ENCODE results near the gene ARHGAP18. TPM values are rescaled to one million over a fixed set of nuclear protein-coding genes. Genes with fewer than 3 reads are reported as not detected.

The ARHGAP18 gene
- total and polyA plus RNA-seq, 2 of the 13 experiments (the other 11 are each of a cell fraction or from before 2014, with no cell fraction given): 58.2 to 115 TPM

DNA sequence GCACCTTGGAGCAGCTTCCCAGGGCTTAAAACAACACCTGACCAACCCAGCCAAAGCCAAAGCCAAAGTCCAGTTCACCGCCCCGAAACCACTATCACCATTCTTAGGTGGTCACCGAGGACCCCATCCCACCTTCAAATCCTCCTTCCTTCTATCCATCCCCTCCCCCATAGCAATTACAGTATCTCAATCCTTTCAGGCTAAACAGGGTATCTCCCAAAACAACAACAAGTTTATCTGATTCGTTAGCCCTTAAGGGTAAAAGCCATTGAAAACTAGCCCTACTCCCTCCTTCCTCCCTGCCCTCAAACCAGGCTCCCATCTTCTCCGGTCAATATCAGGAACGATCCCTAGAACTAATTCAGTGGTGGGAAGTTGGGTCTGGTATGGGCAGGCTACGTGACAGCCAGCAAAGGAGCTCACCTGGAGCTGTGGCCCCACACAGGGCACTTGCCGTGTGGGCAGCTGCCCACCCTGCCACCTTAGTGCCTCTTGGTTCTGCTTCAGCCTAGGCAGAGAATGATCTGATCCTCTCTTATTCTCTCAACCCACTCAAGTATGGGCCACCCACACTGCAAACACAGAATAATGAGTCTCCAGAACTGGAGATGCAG, 2.0 kb downstream of the ARHGAP18 start (continued):
- TF ChIP-seq, protein P1, sequence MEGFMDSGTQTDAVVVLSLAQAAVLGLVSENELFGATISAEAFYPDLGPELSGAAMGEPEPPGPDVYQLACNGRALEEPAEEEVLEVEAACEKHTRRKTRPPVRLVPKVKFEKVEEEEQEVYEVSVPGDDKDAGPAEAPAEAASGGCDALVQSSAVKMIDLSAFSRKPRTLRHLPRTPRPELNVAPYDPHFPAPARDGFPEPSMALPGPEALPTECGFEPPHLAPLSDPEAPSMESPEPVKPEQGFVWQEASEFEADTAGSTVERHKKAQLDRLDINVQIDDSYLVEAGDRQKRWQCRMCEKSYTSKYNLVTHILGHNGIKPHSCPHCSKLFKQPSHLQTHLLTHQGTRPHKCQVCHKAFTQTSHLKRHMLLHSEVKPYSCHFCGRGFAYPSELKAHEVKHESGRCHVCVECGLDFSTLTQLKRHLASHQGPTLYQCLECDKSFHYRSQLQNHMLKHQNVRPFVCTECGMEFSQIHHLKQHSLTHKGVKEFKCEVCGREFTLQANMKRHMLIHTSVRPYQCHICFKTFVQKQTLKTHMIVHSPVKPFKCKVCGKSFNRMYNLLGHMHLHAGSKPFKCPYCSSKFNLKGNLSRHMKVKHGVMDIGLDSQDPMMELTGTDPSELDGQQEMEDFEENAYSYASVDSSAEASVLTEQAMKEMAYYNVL (CRISPR knock-in tag; IDR thresholded peaks at IDR 0.05; ENCODE audit: borderline replicate concordance): no peak
- TF ChIP-seq ZNF607 (CRISPR knock-in tag; IDR thresholded peaks at IDR 0.05; ENCODE audit: borderline replicate concordance) (0 out of 2 replicates have a peak, but pooled peaks have one; percentile 27), HNF4G (IDR thresholded peaks at IDR 0.05; ENCODE audit: borderline replicate concordance, low read depth, low read length) (peak; percentile 61; the same call in 1 of the 2 replicates), HNF4G (CRISPR knock-in tag; IDR thresholded peaks at IDR 0.05; ENCODE audit: borderline replicate concordance, low read depth) (no peak; the same call in 1 of the 2 replicates), POLR2G (IDR thresholded peaks at IDR 0.05; ENCODE audit: low read depth, low read length) (peak; percentile 41; the same call in 1 of the 2 replicates), NCOA5 (CRISPR knock-in tag; IDR thresholded peaks at IDR 0.05) (no peak), ZNF224 (CRISPR knock-in tag; IDR thresholded peaks at IDR 0.05) (peak; percentile 58; the same call in 1 of the 2 replicates), SRF (IDR thresholded peaks at IDR 0.05; ENCODE audit: low read depth, low read length) (no peak), IKZF4 (CRISPR knock-in tag; IDR thresholded peaks at IDR 0.05; ENCODE audit: borderline replicate concordance, low read depth, not compliant biosample characterization) (peak; percentile 57), ZNF567 (CRISPR knock-in tag; IDR thresholded peaks at IDR 0.05; ENCODE audit: borderline replicate concordance) (0 out of 2 replicates have a peak, but pooled peaks have one; percentile 51), ZFX (CRISPR knock-in tag; IDR thresholded peaks at IDR 0.05; ENCODE audit: low read depth) (peak; percentile 30; the same call in 1 of the 2 replicates), MAF1 (CRISPR knock-in tag; IDR thresholded peaks at IDR 0.05; ENCODE audit: borderline replicate concordance) (no peak), PITX1 (CRISPR knock-in tag; IDR thresholded peaks at IDR 0.05) (peak; percentile 40; the same call in 1 of the 2 replicates), NCOA1 (CRISPR knock-in tag; IDR thresholded peaks at IDR 0.05) (0 out of 2 replicates have a peak, but pooled peaks have one; percentile 64), ZNF776 (CRISPR knock-in tag; IDR thresholded peaks at IDR 0.05) (no peak), SMARCE1 (IDR thresholded peaks at IDR 0.05; ENCODE audit: borderline replicate concordance) (no peak), ZNF605 (CRISPR knock-in tag; IDR thresholded peaks at IDR 0.05) (peak; percentile 41; the same call in 1 of the 2 replicates), NFYB (CRISPR knock-in tag; IDR thresholded peaks at IDR 0.05) (no peak), RORA (CRISPR knock-in tag; IDR thresholded peaks at IDR 0.05) (no peak), ZFY (CRISPR knock-in tag; IDR thresholded peaks at IDR 0.05) (0 out of 2 replicates have a peak, but pooled peaks have one; percentile 21), EED (CRISPR knock-in tag; IDR thresholded peaks at IDR 0.05) (0 out of 2 replicates have a peak, but pooled peaks have one; percentile 59)
- TF ChIP-seq, protein P2, sequence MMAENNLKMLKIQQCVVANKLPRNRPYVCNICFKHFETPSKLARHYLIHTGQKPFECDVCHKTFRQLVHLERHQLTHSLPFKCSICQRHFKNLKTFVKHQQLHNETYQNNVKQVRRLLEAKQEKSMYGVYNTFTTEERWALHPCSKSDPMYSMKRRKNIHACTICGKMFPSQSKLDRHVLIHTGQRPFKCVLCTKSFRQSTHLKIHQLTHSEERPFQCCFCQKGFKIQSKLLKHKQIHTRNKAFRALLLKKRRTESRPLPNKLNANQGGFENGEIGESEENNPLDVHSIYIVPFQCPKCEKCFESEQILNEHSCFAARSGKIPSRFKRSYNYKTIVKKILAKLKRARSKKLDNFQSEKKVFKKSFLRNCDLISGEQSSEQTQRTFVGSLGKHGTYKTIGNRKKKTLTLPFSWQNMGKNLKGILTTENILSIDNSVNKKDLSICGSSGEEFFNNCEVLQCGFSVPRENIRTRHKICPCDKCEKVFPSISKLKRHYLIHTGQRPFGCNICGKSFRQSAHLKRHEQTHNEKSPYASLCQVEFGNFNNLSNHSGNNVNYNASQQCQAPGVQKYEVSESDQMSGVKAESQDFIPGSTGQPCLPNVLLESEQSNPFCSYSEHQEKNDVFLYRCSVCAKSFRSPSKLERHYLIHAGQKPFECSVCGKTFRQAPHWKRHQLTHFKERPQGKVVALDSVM (CRISPR knock-in tag; IDR thresholded peaks at IDR 0.05): no peak
- TF ChIP-seq, protein P3, sequence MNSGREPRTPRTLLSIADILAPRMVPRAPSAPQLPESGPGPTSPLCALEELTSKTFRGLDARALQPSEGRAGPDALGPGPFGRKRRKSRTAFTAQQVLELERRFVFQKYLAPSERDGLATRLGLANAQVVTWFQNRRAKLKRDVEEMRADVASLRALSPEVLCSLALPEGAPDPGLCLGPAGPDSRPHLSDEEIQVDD (CRISPR knock-in tag; IDR thresholded peaks at IDR 0.05; ENCODE audit: borderline replicate concordance): no peak
- TF ChIP-seq, protein P4, sequence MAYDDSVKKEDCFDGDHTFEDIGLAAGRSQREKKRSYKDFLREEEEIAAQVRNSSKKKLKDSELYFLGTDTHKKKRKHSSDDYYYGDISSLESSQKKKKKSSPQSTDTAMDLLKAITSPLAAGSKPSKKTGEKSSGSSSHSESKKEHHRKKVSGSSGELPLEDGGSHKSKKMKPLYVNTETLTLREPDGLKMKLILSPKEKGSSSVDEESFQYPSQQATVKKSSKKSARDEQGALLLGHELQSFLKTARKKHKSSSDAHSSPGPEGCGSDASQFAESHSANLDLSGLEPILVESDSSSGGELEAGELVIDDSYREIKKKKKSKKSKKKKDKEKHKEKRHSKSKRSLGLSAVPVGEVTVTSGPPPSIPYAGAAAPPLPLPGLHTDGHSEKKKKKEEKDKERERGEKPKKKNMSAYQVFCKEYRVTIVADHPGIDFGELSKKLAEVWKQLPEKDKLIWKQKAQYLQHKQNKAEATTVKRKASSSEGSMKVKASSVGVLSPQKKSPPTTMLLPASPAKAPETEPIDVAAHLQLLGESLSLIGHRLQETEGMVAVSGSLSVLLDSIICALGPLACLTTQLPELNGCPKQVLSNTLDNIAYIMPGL (CRISPR knock-in tag; IDR thresholded peaks at IDR 0.05; ENCODE audit: borderline replicate concordance in 1 of 2, low read depth in 1 of 2): peak in 1 of 2 experiments; percentile 62; a peak in 1 of 4 replicates
